HG02870 (cell line): ENCODE results near the gene LRP1.

ENCODE experiments used
- ATAC-seq: cut with Tn5 transposase; IDR thresholded peaks from one replicate; pipeline ENCODE4 v1.9.1; 2021; ENCODE audit warnings: mild to moderate bottlenecking, moderate library complexity; ENCODE audit not compliant: unreplicated experiment

LRP1 gene

DNA sequence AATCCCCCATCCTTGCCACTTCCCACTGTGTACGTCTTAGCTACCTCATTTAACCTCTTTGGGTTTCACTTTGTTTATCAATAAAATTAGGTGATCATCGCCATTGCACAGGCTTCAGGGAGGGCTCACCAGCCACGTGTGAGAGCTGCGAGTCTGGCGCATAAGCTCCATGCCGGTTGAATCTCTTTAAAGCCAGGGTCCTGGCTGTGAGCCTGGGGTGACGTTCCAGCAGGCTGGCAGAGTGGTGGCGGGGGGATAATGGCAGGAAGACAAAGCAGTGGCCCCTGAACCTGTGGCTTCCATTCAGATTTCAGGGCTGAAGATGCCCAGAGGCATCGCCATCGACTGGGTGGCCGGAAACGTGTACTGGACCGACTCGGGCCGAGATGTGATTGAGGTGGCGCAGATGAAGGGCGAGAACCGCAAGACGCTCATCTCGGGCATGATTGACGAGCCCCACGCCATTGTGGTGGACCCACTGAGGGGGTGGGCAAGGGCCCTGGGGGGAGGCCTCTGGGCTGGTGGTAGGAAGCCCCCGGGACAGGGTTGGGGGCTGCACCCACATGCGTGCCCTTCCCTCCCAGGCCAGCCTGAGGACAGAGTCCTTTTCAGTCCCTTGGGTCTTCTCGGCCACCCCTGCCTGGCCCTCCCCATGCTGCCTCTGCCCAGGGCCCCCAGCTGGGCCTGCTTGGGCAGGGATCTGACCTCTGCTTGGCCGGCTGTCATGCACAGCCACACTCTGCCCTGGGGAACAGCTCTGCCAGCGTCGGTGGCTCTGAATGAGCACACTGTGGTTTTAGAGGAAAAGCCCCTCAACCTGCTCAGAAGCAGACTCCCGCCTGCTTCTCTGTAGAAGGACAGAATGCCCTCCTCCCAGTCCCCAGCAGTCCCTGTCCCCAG is 79.7 kb downstream of the LRP1 start:
- ATAC-seq, result no peak

GRCh38 chr12:57208631-57209282 is 80.5 kb downstream of the LRP1 start:
- no peak for ATAC-seq

GRCh38 chr12:57209916-57210315 is 81.6 kb downstream of the LRP1 start:
- ATAC-seq, result no peak

- ATAC-seq, result no peak
Observed at GRCh38 chr12:57210461-57210860, 82.2 kb downstream of the LRP1 start.

DNA sequence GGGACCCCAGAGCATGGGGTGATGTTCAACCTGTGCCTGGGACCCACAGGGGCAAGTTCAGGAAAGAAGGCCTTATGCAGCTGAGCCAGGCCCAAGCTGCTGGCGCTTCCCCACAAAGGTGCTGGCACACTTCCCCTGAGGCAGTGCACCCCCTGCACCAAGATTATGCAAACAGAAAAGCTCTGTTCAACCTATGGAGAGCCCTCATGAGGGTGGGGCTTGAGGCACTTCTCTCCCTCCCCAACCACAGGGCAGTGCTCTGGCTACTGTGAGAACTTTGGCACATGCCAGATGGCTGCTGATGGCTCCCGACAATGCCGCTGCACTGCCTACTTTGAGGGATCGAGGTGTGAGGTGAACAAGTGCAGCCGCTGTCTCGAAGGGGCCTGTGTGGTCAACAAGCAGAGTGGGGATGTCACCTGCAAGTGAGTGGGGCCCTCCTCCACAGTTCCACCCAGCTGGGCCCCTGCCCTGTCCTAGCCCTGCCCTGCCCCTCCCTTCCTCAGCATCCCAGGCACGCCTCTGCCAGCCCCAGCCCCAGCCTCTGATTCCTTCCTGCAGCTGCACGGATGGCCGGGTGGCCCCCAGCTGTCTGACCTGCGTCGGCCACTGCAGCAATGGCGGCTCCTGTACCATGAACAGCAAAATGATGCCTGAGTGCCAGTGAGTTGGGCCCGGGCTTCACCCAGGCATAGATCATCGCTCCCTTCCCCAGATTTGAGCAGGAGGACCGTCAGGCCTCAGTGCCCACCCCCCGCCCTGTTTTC is 82.8 kb downstream of the LRP1 start:
- ATAC-seq, result no peak

DNA sequence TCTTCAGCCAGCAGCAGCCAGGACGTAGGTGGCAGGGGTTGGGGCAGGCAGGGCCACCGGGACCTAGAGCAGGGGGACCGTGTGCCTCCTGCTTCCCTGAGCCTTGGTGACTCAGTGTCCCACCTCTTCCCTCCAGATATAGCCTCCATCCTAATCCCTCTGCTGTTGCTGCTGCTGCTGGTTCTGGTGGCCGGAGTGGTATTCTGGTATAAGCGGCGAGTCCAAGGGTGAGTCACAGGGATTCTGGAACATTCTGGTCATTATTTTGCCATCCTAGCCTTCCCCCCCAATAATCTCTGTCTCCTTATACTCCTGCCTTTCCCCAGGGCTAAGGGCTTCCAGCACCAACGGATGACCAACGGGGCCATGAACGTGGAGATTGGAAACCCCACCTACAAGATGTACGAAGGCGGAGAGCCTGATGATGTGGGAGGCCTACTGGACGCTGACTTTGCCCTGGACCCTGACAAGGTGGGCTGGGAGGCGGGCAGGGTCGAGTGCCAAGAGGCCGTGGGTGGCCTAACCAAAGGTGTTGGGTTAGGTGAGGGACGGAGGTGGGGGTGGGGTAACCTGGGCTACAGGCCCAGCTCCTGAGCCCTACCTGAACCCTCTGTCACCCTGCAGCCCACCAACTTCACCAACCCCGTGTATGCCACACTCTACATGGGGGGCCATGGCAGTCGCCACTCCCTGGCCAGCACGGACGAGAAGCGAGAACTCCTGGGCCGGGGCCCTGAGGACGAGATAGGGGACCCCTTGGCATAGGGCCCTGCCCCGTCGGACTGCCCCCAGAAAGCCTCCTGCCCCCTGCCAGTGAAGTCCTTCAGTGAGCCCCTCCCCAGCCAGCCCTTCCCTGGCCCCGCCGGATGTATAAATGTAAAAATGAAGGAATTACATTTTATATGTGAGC is 83.8 kb downstream of the LRP1 start:
- no peak for ATAC-seq

- no peak for ATAC-seq
Observed at GRCh38 chr12:57212701-57213057, 84.4 kb downstream of the LRP1 start.

DNA sequence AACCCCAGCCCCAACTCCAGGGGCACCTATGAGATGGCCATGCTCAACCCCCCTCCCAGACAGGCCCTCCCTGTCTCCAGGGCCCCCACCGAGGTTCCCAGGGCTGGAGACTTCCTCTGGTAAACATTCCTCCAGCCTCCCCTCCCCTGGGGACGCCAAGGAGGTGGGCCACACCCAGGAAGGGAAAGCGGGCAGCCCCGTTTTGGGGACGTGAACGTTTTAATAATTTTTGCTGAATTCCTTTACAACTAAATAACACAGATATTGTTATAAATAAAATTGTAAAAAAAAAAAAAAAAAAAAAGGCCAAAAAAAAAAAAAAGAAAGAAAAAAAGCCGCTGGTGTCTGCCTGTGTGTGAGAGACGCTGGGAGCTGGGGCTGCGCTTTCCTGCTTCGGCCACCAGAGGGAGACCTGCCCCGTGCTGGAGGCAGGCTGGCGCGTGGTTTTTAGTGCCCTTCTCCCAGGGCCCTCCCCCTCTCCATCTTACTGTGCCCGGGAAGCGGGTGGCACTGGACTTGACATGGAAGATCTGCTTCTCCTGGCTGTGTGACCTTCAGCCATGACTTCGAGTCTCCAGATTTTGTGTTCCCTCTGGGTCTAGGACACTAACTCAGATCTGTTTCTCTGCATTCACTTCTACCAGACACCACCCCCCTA is 84.9 kb downstream of the LRP1 start:
- peak; percentile 47 for ATAC-seq

DNA sequence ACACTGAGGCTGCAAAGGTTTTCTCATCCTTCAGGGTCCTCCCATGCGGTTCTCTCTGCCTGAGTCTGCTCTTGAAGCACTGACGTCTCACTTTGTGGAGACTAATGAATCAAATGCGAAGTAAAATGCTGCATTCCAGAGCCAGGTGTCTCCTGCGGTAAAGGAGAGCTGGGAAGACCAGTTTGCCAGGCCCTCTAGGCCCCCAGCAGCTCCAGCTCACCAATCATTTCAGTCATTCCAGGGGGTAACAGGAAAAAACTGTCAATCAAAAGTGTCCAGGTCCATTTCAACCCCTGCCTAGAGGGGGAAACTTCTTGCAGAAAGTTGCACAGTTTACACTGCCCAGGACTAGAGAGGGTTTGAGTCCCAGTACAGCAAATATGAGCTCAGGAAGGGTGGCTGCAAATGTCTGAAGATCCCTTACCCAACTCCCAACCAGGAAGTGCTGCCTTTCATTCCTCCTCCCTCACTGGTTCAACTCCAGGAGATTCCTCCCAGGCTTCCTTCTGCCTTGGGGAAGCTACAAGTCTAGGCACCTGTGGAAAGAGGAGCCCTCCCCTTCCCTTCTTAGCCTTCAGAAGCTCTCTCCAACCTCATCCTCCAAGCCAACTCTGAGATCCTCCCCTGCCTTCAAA is 85.6 kb downstream of the LRP1 start:
- no peak for ATAC-seq

DNA sequence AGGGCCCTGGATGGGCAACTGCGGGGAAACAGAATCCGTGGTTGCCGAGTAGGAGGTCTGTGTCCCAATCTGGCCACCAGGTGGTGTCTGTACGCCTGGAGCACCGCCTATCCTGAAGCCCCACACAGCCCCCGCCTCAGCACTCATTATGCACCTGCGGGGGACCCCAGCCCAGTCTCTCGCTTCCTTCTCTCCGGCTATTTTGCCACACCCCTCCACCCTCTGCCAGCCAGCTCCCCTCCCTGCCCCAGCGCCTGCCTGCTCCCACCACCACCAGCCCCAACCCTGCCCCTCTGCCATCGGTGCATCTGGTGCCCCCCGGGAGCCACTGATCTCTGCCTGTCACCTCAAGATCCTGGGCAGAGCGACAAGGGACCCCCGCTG is 86.1 kb downstream of the LRP1 start:
- no peak for ATAC-seq

GRCh38 chr12:57215065-57215464 is 86.8 kb downstream of the LRP1 start:
- ATAC-seq, result no peak

GRCh38 chr12:57215668-57216013 is 87.4 kb downstream of the LRP1 start:
- no peak for ATAC-seq

DNA sequence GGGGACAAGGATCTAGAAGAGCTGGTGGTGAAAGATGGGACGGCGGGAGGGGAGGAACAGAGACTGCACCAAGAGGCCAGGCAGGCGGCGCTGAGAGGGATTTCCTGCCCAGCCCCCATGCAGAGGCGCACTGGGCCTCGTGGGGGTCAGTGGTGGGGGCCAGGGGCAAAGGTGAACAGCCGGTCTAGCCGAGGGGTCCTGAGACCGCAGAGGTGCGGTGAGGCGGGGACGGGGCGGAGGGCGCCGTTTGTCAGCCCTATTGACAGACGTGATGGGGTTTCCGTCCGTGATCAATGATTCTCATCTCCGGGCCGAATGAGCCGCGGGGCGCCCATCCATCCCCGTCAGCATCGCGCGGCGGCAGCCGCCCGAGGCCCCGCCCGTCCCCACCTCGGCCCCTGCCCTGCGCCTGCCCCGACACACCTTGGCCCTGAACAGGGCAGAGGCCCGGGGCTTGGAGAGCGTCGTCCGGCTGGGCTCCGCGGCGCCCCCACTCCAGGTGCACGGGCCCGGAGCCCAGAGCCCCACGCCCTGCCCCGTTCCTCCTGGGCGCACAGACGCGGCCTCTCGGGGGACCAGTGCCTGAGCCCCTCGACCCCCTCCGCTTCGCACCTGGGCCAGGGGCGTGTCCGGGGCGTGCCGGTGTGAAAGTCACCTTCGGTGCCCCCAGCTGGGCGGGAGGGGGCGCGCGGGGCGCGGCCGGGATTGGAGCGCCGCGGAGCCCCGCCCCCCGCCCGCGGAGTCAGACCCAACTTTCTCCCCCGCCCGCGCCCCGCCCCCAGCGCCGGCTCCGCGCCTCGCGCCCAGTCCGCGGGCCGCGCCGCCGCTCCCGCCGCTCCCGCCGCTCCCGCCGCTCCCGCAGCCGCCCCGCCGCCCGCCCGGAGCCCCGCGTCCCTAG is 88.0 kb downstream of the LRP1 start, which contains the start of gene NXPH4:
NXPH4 (plus strand) TSS at position 781 of the 898 bp plus-strand sequence. CDS start 176 bp downstream, outside the sequence.
- ATAC-seq, result no peak

GRCh38 chr12:57216921-57217879 is 88.9 kb downstream of the LRP1 start:
- no peak for ATAC-seq

DNA sequence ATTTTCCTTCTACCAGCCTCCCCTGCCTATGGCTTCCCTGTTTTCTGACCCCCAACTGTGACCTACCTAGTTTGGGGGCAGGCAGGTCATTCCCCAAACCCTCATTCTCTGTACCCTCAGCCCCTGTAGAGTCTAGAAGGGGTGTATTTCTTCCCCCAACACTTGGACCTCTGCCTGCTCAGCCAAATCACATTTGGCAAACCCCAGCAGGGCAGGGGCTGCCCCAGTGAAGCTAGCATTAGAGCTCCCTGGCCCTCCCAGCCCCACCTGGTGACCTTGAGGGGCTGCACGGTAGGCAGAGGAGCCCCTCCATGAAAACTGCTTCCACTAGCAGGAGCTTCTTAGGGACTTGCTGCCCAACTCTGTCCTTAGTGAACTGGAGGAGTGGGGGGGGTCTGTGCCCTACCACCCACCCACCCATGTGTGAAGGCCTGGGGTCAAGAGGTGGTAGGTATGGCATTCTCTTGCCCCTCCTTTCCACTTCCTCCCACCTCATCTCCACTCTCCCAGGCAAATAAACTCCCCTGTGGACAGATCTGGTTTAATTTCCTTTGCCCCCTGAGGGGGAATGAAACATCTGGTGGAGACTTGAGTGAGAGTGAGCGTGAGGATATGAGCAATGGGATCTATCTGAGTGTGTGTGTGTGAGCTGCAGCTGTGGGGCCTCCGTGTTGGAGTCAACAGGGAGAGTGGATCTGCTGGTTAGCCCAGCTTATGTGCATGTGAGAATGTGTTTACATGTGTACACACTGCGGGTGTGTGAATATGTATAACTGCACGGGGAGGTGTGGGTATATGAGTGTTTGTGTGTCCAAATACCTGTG is 90.0 kb downstream of the LRP1 start:
- ATAC-seq, result no peak

- ATAC-seq, result no peak
Observed at GRCh38 chr12:57219205-57219992, 91.1 kb downstream of the LRP1 start.
